HepG2 (cell line): ENCODE measurements around the gene TBC1D19. TPM values are rescaled to one million over a fixed set of nuclear protein-coding genes. Genes with fewer than 3 reads are reported as not detected.

Experiments
- ATAC-seq: fragments of 200-7000 bp; cut with Tn5 transposase; 3 replicates; pipeline ENCODE4 v1.9.1; 2020; ENCODE audit warnings: mild to moderate bottlenecking, moderate library complexity
- BruUV-seq: library from RNA; stranded (reverse); fragments of 400-500 nt; replicated peaks from 2 replicates; lab custom pipeline; 2021; lab: Mats Ljungman, UMichigan
- CTCF ChIA-PET: fragments of 300-600 bp; formaldehyde crosslinking; extraction: SDS; loops from one replicate; lab custom pipeline; 2021; ENCODE audit warnings: low total read pairs, inconsistent platforms, low intra/inter-chr PET ratio; lab: Yijun Ruan, JAX
- POLR2A ChIA-PET: fragments of 350-600 bp; sonication (Branson Sonifier 250); formaldehyde crosslinking; loops from one replicate; lab custom pipeline; 2020; ENCODE audit warnings: antibody characterized with exemption, inconsistent platforms; lab: Yijun Ruan, JAX
- DNase-seq: peaks from one replicate; pipeline ENCODE4 v3.0.0-alpha.2; 2015; ENCODE audit warnings: low spot score
- FAIRE-seq: peaks from 3 replicates; lab custom pipeline; 2011; peaks lifted over from hg19 to GRCh38; lab: Jason Lieb, UNC
- H2AFZ ChIP-seq: one replicate; pipeline ENCODE4 v1.6.1; 2011; ENCODE audit warnings: low read length, inconsistent platforms
- H3K27ac ChIP-seq: fragments of 300-600 bp; 3 replicates; pipeline ENCODE4 v1.8.0; 2011; ENCODE audit warnings: mixed run types, mild to moderate bottlenecking, mixed read lengths, low read length, inconsistent platforms; ENCODE audit not compliant: insufficient read depth; ENCODE audit errors: extremely low read length
- H3K27me3 ChIP-seq, 2 experiments: fragments of 200-600 bp in 1 of 2; 2 replicates in 1 of 2; 3 replicates in 1 of 2; pipeline versions ENCODE4 v1.6.0 to v1.8.0; 2011; ENCODE audit warnings: low read length in 2 of 2, mild to moderate bottlenecking in 2 of 2, moderate library complexity in 2 of 2, inconsistent platforms in 1 of 2; ENCODE audit not compliant: insufficient read depth in 2 of 2, control insufficient read depth in 1 of 2
- H3K36me3 ChIP-seq, 2 experiments: fragments of 200-600 bp in 1 of 2; replicated peaks in 1 of 2; 2 replicates in 1 of 2; 3 replicates in 1 of 2; pipeline versions ENCODE4 v1.5.1 to v1.8.0; 2011; ENCODE audit warnings: low read length in 2 of 2, inconsistent platforms in 1 of 2; ENCODE audit not compliant: insufficient read depth in 2 of 2, control insufficient read depth in 1 of 2
- H3K4me1 ChIP-seq: 2 replicates; pipeline ENCODE4 v1.5.1; 2012; ENCODE audit warnings: low read length, inconsistent platforms; ENCODE audit not compliant: insufficient read depth
- H3K4me2 ChIP-seq: 2 replicates; pipeline ENCODE4 v1.6.0; 2011; ENCODE audit warnings: low read depth, low read length, inconsistent platforms
- H3K4me3 ChIP-seq, 3 experiments: fragments of 200-600 bp in 1 of 3; sonication (generic), shearing (Covaris generic) in 1 of 3; replicated peaks in 1 of 3; 2 replicates each; pipeline ENCODE4 v1.5.1; 2011 to 2016; ENCODE audit warnings: low read length in 3 of 3, inconsistent platforms in 2 of 3, low read depth in 2 of 3, mild to moderate bottlenecking in 2 of 3, control low read depth in 1 of 3, mixed read lengths in 1 of 3; ENCODE audit not compliant: insufficient read depth in 1 of 3
- H3K79me2 ChIP-seq: one replicate; pipeline ENCODE4 v1.6.1; 2011; ENCODE audit warnings: low read length, inconsistent platforms; ENCODE audit not compliant: insufficient read depth
- H3K9ac ChIP-seq: 2 replicates; pipeline ENCODE4 v1.6.0; 2011; ENCODE audit warnings: mild to moderate bottlenecking, low read depth, low read length, inconsistent platforms; ENCODE audit not compliant: insufficient read depth
- H3K9me3 ChIP-seq: 2 replicates; pipeline ENCODE4 v1.5.1; 2012; ENCODE audit warnings: mild to moderate bottlenecking, low read length
- H4K20me1 ChIP-seq: 2 replicates; pipeline ENCODE4 v1.6.0; 2011; ENCODE audit warnings: inconsistent platforms, mild to moderate bottlenecking, low read length, moderate library complexity; ENCODE audit not compliant: insufficient read depth
- ARNT ChIP-seq: fragments of 450-650 bp; IDR thresholded peaks from 2 replicates; pipeline ENCODE4 v1.6.1; 2017
- CBX2 ChIP-seq, 2 experiments: fragments of 200-600 bp in 1 of 2; sonication (generic); formaldehyde crosslinking in 1 of 2; IDR thresholded peaks; 2 replicates each; pipeline versions ENCODE4 v1.7.0 to v1.8.1; 2018 to 2022; ENCODE audit warnings: low read depth in 2 of 2, low read length in 1 of 2, mild to moderate bottlenecking in 1 of 2, missing genetic modification reagents in 1 of 2
- KLF12 ChIP-seq: sonication (generic); formaldehyde crosslinking; IDR thresholded peaks from 2 replicates; pipeline ENCODE4 v1.4.0; 2020; ENCODE audit warnings: missing genetic modification reagents, borderline replicate concordance
- NRL ChIP-seq: sonication (generic); formaldehyde crosslinking; IDR thresholded peaks from 2 replicates; pipeline ENCODE4 v1.5.0; 2020; ENCODE audit warnings: missing genetic modification reagents, mild to moderate bottlenecking, moderate library complexity, borderline replicate concordance
- REST ChIP-seq, 2 experiments: IDR thresholded peaks; 2 replicates each; pipeline ENCODE4 v1.6.1; 2011 to 2012; ENCODE audit warnings: low read length in 2 of 2, borderline replicate concordance in 1 of 2, low read depth in 1 of 2, mild to moderate bottlenecking in 1 of 2, moderate library complexity in 1 of 2
- SMARCE1 ChIP-seq: fragments of 450-650 bp; IDR thresholded peaks from 2 replicates; pipeline ENCODE4 v1.6.1; 2017; ENCODE audit warnings: borderline replicate concordance
- SOX6 ChIP-seq, 2 experiments: fragments of 450-650 bp in 1 of 2; sonication (generic) in 1 of 2; formaldehyde crosslinking in 1 of 2; IDR thresholded peaks; 2 replicates each; pipeline versions ENCODE4 v1.4.0 to v1.6.1; 2017 to 2020; ENCODE audit warnings: antibody characterized with exemption in 1 of 2, mild to moderate bottlenecking in 1 of 2, missing genetic modification reagents in 1 of 2
- ZNF431 ChIP-seq: sonication (generic); formaldehyde crosslinking; IDR thresholded peaks from 2 replicates; pipeline ENCODE4 v1.9.0; 2022; ENCODE audit warnings: missing genetic modification reagents, low read depth, mild to moderate bottlenecking, borderline replicate concordance
- ZNF552 ChIP-seq: sonication (generic); formaldehyde crosslinking; IDR thresholded peaks from 2 replicates; pipeline ENCODE4 v1.9.0; 2022; ENCODE audit warnings: missing genetic modification reagents, mild to moderate bottlenecking, borderline replicate concordance
- ZNF614 ChIP-seq: IDR thresholded peaks from 2 replicates; pipeline ENCODE4 v1.6.1; 2018; ENCODE audit warnings: missing biosample characterization, missing genetic modification reagents, inconsistent platforms, borderline replicate concordance
- ZNF878 ChIP-seq: sonication (generic); formaldehyde crosslinking; IDR thresholded peaks from 2 replicates; pipeline ENCODE4 v1.8.1; 2023; ENCODE audit warnings: mild to moderate bottlenecking, missing genetic modification reagents, moderate library complexity
- ZSCAN22 ChIP-seq: sonication (generic); formaldehyde crosslinking; IDR thresholded peaks from 2 replicates; pipeline ENCODE4 v1.4.0; 2020; ENCODE audit warnings: mild to moderate bottlenecking, missing genetic modification reagents
- WGBS: methylation state at CpG from one replicate; pipeline ENCODE4 v1.1.6; 2017; ENCODE audit warnings: low lambda C conversion rate; 5-methylcytosine and 5-hydroxymethylcytosine counted together
- in situ Hi-C: cut with HindIII; loops from 2 replicates; pipeline ENCODE4 v1.10.0; 2017; ENCODE audit warnings: low pct_unique_long_range_greater_than_20kb; ENCODE audit not compliant: extremely low pct_ligation_motif_present
- intact Hi-C: fragments of 100-400 bp; cut with micrococcal nuclease; formaldehyde crosslinking; loops from one replicate; pipeline ENCODE4 v1.10.0; 2022; ENCODE audit not compliant: unreplicated experiment
- polyA plus RNA-seq, 8 experiments: library from polyadenylated mRNA; depleted of rRNA in 3 of 8; stranded (reverse) in 7 of 8; unstranded in 1 of 8; fragments of >200 nt; fragmentation: Illumina TruSeq in 4 of 8; extraction: Trizol in 4 of 8; gene quantifications; 2 replicates each; pipeline versions ENCODE4 v1.2.1 to v1.2.3, GENCODE V29; 2011 to 2016; ENCODE audit warnings: low read depth in 4 of 8, missing spikeins in 1 of 8, mixed read lengths in 1 of 8; ENCODE audit not compliant: insufficient read depth in 1 of 8
- total RNA-seq, 5 experiments: library from RNA; depleted of rRNA; stranded (reverse); fragments of >200 nt; fragmentation: Illumina TruSeq; extraction: Trizol; gene quantifications; 2 replicates each; pipeline ENCODE4 v1.2.3, GENCODE V29; 2016; ENCODE audit warnings: low read depth in 1 of 5
- TF ChIP-seq, protein P1 (sequence below): sonication (generic); formaldehyde crosslinking; conservative IDR thresholded peaks from 2 replicates; pipeline ENCODE4 v1.4.0; 2020; ENCODE audit warnings: missing genetic modification reagents
- TF ChIP-seq, protein P2 (sequence below): IDR thresholded peaks from 2 replicates; pipeline ENCODE4 v1.6.1; 2016; ENCODE audit warnings: low read depth, control low read depth

TBC1D19 gene
- total and polyA plus RNA-seq, 2 of the 13 experiments (the other 11 are each of a cell fraction or from before 2014, with no cell fraction given) = 1.6 to 3.5 TPM

DNA sequence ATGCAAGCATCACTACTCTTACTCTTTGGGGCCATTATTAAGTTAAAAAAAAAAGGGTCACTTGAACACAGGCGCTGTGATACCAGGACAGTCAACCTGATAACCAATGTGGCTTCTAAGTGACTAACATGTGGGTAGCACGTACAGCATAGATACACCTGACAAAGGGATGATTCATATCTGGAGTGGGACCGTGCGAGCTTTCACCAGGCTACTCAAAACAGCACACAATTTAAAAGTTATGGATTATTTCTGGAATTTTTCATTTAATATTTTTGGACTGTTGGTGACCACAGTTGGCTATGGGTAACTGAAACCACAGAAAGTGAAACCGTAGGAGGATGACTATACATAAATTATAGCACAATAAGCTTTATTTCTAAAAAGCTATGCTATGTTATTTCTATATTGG, 162.9 kb downstream of the TBC1D19 start:
- H4K20me1 ChIP-seq = no peaks in the 10 kb centered on the region
- H3K36me3 ChIP-seq = no peaks in the 10 kb centered on the region
- no peaks in the 10 kb centered on the region for H3K27me3 ChIP-seq
- no peak overlapping the region for H2AFZ ChIP-seq
- H3K27ac ChIP-seq = no peak overlapping the region
- intact Hi-C loops (no loop called here), in situ Hi-C loops (no loop called here)
- DNase-seq (no peak), FAIRE-seq (no peak), ATAC-seq (no peak)
- no peaks in the 10 kb centered on the region for H3K9me3 ChIP-seq
- TF ChIP-seq, protein P1, sequence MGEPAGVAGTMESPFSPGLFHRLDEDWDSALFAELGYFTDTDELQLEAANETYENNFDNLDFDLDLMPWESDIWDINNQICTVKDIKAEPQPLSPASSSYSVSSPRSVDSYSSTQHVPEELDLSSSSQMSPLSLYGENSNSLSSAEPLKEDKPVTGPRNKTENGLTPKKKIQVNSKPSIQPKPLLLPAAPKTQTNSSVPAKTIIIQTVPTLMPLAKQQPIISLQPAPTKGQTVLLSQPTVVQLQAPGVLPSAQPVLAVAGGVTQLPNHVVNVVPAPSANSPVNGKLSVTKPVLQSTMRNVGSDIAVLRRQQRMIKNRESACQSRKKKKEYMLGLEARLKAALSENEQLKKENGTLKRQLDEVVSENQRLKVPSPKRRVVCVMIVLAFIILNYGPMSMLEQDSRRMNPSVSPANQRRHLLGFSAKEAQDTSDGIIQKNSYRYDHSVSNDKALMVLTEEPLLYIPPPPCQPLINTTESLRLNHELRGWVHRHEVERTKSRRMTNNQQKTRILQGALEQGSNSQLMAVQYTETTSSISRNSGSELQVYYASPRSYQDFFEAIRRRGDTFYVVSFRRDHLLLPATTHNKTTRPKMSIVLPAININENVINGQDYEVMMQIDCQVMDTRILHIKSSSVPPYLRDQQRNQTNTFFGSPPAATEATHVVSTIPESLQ (CRISPR knock-in tag) = no peak
- TF ChIP-seq SMARCE1 = no peak
- TF ChIP-seq ZNF552 = no peak
- TF ChIP-seq ZNF878 (CRISPR knock-in tag) = no peak
- no peak for TF ChIP-seq ZNF431
- TF ChIP-seq NRL (CRISPR knock-in tag) = no peak
- TF ChIP-seq ZSCAN22 (CRISPR knock-in tag) = no peak
- no peak for TF ChIP-seq ARNT
- no peak for TF ChIP-seq CBX2 (IDR thresholded peaks at IDR 0.05; ENCODE audit: low read depth, low read length)
- no peak for TF ChIP-seq CBX2 (CRISPR knock-in tag; IDR thresholded peaks at IDR 0.05; ENCODE audit: low read depth)
- TF ChIP-seq REST (IDR thresholded peaks at IDR 0.05; ENCODE audit: borderline replicate concordance in 1 of 2, low read depth in 1 of 2, low read length in 2 of 2) = no peak
- no peak for TF ChIP-seq ZNF614 (CRISPR knock-in tag)
- no peak for TF ChIP-seq SOX6 (IDR thresholded peaks at IDR 0.05)
- TF ChIP-seq SOX6 (CRISPR knock-in tag; IDR thresholded peaks at IDR 0.05) = no peak
- no peak for TF ChIP-seq KLF12 (CRISPR knock-in tag)
- TF ChIP-seq, protein P2, sequence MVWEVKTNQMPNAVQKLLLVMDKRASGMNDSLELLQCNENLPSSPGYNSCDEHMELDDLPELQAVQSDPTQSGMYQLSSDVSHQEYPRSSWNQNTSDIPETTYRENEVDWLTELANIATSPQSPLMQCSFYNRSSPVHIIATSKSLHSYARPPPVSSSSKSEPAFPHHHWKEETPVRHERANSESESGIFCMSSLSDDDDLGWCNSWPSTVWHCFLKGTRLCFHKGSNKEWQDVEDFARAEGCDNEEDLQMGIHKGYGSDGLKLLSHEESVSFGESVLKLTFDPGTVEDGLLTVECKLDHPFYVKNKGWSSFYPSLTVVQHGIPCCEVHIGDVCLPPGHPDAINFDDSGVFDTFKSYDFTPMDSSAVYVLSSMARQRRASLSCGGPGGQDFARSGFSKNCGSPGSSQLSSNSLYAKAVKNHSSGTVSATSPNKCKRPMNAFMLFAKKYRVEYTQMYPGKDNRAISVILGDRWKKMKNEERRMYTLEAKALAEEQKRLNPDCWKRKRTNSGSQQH = no peak
- H3K9ac ChIP-seq = no peak overlapping the region
- H3K79me2 ChIP-seq = no peaks in the 10 kb centered on the region
- H3K4me2 ChIP-seq = no peak overlapping the region
- no TSS peak for BruUV-seq
- POLR2A ChIA-PET = no interaction called here
- CTCF ChIA-PET = no interaction called here
- no peak overlapping the region for H3K4me3 ChIP-seq
- WGBS = 92% methylated on average over 5 of the region's 5 CpGs
- peaks cover 7% of the 10 kb centered on the region for H3K4me1 ChIP-seq
